GM18861 (cell line): ENCODE results near the gene TMPRSS9.
"Not testable (repeated sequence)": the region's sequence is repeated elsewhere in the genome, so short reads cannot be mapped to it uniquely, and the experiment has no call there.

Source experiments
- ATAC-seq: cut with Tn5 transposase; IDR thresholded peaks from one replicate; pipeline ENCODE4 v1.9.1; 2021; ENCODE audit not compliant: unreplicated experiment

The TMPRSS9 gene

GRCh38 chr19:2454962-2455850, 95.1 kb downstream of the TMPRSS9 start:
- no peak for ATAC-seq

GRCh38 chr19:2455851-2456570, 95.9 kb downstream of the TMPRSS9 start:
- ATAC-seq, result peak; percentile 28

- no peak for ATAC-seq
These were observed 97.5 kb downstream of the TMPRSS9 start for GRCh38 chr19:2457394-2458037.

DNA sequence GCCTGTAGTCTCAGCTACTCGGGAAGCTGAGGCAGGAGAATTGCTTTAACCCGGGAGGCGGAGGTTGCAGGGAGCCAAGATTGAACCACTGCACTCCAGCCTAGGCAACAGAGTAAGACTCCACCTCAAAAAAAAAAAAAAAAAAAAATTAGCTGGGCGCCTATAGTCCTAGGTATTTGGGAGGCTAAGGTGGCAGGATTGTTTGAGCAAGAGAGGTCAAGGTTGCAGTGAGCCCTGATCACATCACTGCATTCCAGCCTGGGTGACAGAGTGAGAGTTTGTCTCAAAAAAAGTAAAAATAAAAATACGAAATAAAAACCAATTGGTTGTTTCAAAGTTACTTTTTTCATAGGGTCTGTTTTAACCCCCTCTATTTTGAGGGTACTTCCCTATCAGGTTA, 98.0 kb downstream of the TMPRSS9 start:
- no peak for ATAC-seq

DNA sequence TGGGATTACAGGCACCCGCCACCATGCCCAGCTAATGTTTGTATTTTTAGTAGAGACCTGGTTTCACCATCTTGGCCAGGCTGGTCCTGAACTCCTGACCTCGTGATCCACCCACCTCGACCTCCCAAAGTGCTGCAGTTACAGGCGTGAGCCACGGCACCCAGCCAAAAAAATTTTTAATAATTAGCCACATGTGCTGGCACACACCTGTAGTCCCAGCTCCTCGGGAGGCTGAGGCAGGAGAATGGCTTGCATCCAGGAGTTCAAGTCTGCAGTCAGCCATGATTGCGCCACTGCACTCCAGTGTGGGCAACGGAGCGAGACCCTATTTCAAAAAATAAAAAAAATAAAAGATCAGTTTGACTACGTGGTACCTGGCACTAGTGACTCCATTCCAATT, 98.7 kb downstream of the TMPRSS9 start:
- not testable (repeated sequence) for ATAC-seq

DNA sequence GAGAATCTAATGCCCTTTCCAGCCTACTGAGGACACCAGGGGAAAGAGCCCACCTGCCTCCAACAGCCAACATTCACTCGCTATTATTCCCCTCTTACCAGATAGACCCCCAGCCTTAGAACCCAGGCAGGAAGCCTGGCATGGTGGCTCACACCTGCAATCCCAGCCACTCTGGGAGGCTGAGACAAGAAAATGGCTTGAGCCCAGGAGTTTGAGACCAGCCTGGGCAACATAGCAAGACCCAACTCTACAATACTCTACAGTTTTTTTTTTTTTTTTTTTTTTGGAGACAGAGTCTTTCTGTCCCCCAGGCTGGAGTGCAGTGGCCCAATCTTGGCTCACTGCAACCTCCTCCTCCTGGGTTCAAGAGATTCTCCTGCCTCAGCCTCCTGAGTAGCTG, 100.2 kb downstream of the TMPRSS9 start:
- ATAC-seq, result no peak

GRCh38 chr19:2461751-2462634, 101.9 kb downstream of the TMPRSS9 start:
- ATAC-seq, result no peak

GRCh38 chr19:2462635-2463421, 102.8 kb downstream of the TMPRSS9 start:
- no peak for ATAC-seq

DNA sequence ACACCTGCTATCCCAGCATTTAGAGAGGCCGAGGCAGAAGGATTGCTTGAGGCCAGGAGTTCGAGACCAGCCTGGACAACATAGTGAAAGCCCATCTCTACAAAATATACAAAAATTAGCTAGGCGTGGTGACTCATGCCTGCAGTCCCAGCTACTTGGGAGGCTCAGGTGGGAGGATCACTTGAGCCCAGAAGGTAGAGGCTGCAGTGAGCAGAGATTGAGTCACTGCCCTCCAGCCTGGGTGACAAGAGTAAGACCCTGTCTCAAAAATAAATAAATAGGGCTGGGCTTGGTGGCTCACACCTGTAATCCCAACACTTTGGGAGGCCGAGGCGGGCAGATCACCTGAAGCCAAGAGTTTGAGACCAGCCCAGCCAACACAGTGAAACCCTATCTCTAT, 103.6 kb downstream of the TMPRSS9 start:
- ATAC-seq, result not testable (repeated sequence)

DNA sequence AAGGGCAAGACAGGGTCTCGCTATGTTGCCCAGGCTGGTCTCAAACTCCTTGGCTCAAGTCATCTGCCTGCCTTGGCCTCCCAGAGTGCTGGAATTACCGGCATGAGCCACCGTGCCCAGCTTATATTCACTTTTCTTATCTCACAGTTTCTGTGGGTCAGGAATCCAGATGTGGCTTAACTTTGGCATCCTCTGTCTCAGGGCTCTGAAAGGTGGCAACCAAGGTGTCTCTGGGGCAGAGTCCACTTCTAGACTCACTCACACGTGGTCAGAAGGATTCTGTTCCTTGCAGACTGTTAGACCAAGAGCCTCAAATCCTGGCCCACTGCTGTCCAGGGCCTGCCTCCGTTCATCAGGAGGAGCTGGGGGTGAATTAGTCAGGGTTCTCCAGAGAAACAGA, 104.3 kb downstream of the TMPRSS9 start:
- ATAC-seq, result no peak

- ATAC-seq, result no peak
These were observed 108.5 kb downstream of the TMPRSS9 start for GRCh38 chr19:2468596-2468995.

DNA sequence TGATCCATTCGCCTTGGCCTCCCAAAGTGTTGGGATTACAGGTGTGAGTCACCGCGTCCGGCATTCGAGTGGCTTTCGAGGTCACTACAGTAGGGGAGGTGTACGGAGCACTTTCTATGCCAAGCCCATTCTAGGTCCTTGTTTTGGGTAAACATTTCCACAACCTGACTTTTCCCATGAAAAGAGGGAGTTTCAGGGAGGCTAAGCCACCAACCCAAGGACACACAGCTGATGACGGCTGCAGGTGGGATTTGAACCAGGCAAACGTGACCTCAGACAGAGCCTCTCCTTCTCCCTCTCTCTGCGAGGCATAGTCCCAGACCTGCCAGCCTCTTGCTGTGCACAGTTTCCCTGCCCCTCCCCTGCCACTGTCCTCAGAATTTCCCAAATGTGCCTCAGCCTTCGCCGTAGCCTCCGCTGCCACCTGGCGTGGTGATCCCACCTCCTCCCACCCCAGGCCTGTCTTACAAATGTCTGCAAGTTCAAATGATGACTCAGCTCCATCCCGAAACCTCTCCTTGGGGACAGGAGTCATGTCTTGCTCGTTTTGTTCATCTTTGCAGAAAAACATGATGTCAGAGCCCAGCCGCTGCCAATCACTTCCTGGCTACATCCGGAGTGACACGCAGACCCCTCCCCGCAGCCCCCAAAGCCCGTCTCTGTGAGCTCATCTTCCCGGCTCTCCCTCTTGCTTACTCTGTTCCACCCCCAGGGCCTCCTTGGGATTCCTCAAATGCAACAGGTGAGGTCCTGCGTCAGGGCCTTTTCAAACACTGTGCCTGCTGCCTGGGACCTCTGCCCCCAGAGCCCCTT, 109.2 kb downstream of the TMPRSS9 start:
- no peak for ATAC-seq

DNA sequence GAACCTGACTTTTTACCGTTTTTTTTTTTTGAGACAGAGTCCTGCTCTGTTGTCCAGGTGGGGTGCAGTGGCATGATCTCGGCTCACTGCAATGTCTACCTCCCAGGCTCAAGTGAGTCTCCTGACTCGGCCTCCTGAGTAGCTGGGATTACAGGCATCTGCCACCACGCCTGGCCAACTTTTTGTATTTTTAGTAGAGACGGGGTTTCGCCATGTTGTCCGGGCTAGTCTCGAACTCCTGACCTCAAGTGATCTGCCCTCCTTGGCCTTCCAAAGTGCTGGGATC, 109.8 kb downstream of the TMPRSS9 start:
- not testable (repeated sequence) for ATAC-seq

- no peak for ATAC-seq
These were observed 114.4 kb downstream of the TMPRSS9 start for GRCh38 chr19:2474232-2475017.

DNA sequence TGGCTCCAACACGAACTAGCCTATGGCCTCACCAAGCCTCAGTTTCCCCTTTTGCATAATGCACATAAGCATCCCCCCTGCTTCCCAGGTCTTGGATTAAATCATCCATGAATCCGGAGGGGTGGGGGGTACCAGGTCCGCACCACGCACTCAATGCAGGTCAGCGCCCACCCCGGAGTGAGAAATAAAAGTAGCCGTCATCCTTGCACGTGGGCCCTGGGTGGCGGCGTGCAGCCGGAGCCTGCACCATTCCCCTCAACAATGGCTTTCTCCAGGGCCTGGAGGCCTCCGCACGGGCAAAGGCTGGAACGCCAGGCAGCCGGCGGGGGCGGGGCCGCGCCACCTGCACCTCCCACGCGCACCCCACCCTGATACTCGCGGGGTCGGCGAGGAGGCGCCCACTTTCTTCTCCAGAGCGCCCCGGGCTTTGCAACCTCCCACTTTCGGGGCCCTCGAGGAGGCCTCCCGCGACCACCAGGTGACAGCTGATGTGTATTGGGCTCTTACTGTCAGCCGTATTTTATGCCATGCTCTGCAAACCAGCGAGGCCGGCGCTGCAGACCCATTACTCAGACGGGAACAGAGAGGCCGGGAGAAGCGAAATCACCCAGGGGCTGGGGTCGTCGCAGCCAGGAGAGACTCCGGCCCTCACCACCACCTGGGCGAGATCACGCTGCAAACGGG, 115.1 kb downstream of the TMPRSS9 start:
- ATAC-seq, result no peak
